ENCODE results near the gene CHP1. TPM values are rescaled to one million over a fixed set of nuclear protein-coding genes. Genes with fewer than 3 reads are reported as not detected.

The CHP1 gene
- total RNA-seq, 1 experiment from 2014 or later = 76.5 TPM

GRCh38 chr15:41183581-41183980 is 47.5 kb upstream of the CHP1 start (continued):
- TF ChIP-seq ATF6 (CRISPR knock-in tag; IDR thresholded peaks at IDR 0.05) = no peak
- no peak for TF ChIP-seq ELF4 (CRISPR knock-in tag; IDR thresholded peaks at IDR 0.05; ENCODE audit: low read depth)
- TF ChIP-seq CREM (CRISPR knock-in tag; IDR thresholded peaks at IDR 0.05) = no peak

DNA sequence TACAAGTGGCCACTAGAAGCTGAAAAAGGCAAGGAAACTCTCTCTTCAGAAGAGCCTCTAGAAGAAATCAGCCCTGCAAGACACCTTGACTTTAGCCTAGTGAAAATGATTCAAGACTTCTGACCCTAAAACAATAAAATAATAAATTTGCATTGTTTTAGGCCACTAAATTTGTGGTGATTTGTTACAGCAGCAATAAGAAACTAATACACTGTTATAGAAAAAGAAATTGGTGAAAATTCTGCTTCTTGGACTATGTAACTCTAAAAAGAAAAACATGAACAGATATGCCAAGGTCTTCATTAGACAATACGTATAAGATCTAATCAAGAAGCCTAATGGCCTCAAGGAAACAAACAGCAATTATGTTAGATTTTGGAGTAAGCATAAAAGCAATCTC is 36.6 kb upstream of the CHP1 start:
- Mint-ChIP-seq H3K4me3 (no peak overlapping the region), H3K9me3 (peaks cover 4% of the 10 kb centered on the region), H3K27ac (no peak overlapping the region), H3K27me3 (ENCODE audit: low read depth) (no peaks in the 10 kb centered on the region), H3K36me3 (0 out of 2 replicates have a peak, but pooled peaks cover 2% of the 10 kb centered on the region), H3K4me1 (no peaks in the 10 kb centered on the region)
- POLR2A ChIA-PET = no interaction called here
- DNase-seq (ENCODE audit: low spot score) (no peak), ATAC-seq (no peak)
- TF ChIP-seq JUN (CRISPR knock-in tag; IDR thresholded peaks at IDR 0.05) (no peak), MAX (CRISPR knock-in tag; IDR thresholded peaks at IDR 0.05) (no peak), AFF4 (CRISPR knock-in tag; IDR thresholded peaks at IDR 0.05; ENCODE audit: borderline replicate concordance) (no peak), ATF6 (CRISPR knock-in tag; IDR thresholded peaks at IDR 0.05) (no peak), PRDM15 (CRISPR knock-in tag; IDR thresholded peaks at IDR 0.05) (no peak)
- TF ChIP-seq, protein P1, sequence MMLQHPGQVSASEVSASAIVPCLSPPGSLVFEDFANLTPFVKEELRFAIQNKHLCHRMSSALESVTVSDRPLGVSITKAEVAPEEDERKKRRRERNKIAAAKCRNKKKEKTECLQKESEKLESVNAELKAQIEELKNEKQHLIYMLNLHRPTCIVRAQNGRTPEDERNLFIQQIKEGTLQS (CRISPR knock-in tag; conservative IDR thresholded peaks at IDR 0.05) = no peak
- TF ChIP-seq, protein P2, sequence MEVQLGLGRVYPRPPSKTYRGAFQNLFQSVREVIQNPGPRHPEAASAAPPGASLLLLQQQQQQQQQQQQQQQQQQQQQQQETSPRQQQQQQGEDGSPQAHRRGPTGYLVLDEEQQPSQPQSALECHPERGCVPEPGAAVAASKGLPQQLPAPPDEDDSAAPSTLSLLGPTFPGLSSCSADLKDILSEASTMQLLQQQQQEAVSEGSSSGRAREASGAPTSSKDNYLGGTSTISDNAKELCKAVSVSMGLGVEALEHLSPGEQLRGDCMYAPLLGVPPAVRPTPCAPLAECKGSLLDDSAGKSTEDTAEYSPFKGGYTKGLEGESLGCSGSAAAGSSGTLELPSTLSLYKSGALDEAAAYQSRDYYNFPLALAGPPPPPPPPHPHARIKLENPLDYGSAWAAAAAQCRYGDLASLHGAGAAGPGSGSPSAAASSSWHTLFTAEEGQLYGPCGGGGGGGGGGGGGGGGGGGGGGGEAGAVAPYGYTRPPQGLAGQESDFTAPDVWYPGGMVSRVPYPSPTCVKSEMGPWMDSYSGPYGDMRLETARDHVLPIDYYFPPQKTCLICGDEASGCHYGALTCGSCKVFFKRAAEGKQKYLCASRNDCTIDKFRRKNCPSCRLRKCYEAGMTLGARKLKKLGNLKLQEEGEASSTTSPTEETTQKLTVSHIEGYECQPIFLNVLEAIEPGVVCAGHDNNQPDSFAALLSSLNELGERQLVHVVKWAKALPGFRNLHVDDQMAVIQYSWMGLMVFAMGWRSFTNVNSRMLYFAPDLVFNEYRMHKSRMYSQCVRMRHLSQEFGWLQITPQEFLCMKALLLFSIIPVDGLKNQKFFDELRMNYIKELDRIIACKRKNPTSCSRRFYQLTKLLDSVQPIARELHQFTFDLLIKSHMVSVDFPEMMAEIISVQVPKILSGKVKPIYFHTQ (CRISPR knock-in tag; IDR thresholded peaks at IDR 0.05) = no peak
- CTCF ChIA-PET = interaction anchor here (0.6 kb wide), 1 partner anchor 288 kb away, joined by 3 read pairs; no protein-coding TSS in a partner anchor
